T-cell (primary cell): Measurements from ENCODE around the gene CDC14A. TPM values are rescaled to one million over a fixed set of nuclear protein-coding genes. Genes with fewer than 3 reads are reported as not detected.
A peak's percentile ranks its signal among the peaks of the same experiment; 100 is the strongest.

ENCODE experiments used
- ATAC-seq, 4 experiments: fragments of 200-7000 bp in 3 of 4; fragments of 150-1000 bp in 1 of 4; cut with Tn5 transposase; replicated peaks in 1 of 4; 1 replicate in 3 of 4; 2 replicates in 1 of 4; pipeline ENCODE4 v1.10.0; 2021; ENCODE audit warnings: moderate library complexity in 3 of 4, mild to moderate bottlenecking in 2 of 4, moderate number of reproducible peaks in 1 of 4
- CTCF ChIA-PET, 2 donors: fragments of 300-600 bp; sonication (Branson Sonifier 250); formaldehyde crosslinking; loops; one replicate each; lab custom pipeline; 2022; ENCODE audit warnings: antibody characterized with exemption in 2 of 2; lab: Charles Lee
- POLR2A ChIA-PET, 2 donors: fragments of 300-600 bp; sonication (Branson Sonifier 250); formaldehyde crosslinking; loops; one replicate each; lab custom pipeline; 2022; ENCODE audit warnings: antibody characterized with exemption in 2 of 2; lab: Charles Lee
- DNase-seq, 35 experiments: peaks; one replicate each; pipeline versions ENCODE4 v3.0.0 to v3.0.0-alpha.2; 2013 to 2023
- H3K27ac ChIP-seq: one replicate; pipeline ENCODE4 v1.5.1; 2013; ENCODE audit warnings: low read length
- H3K27me3 ChIP-seq, 2 experiments: replicated peaks in 1 of 2; 1 replicate in 1 of 2; 2 replicates in 1 of 2; pipeline versions ENCODE4 v1.6.1 to v1.7.0; 2013; ENCODE audit warnings: low read length in 1 of 2, mixed read lengths in 1 of 2; ENCODE audit not compliant: control insufficient read depth in 2 of 2, insufficient read depth in 2 of 2; ENCODE audit errors: extremely low read depth in 1 of 2
- H3K36me3 ChIP-seq, 2 donors: 1 replicate in 1 of 2; 2 replicates in 1 of 2; pipeline versions ENCODE4 v1.6.1 to v1.7.0; 2013; ENCODE audit warnings: low read length in 1 of 2; ENCODE audit not compliant: control insufficient read depth in 2 of 2, insufficient read depth in 1 of 2; ENCODE audit errors: extremely low read depth in 1 of 2
- H3K4me1 ChIP-seq, 2 experiments: 1 replicate in 1 of 2; 2 replicates in 1 of 2; pipeline versions ENCODE4 v1.6.1 to v1.7.0; 2013; ENCODE audit warnings: low read length in 2 of 2, mixed read lengths in 1 of 2; ENCODE audit not compliant: insufficient read depth in 2 of 2, control insufficient read depth in 1 of 2; ENCODE audit errors: extremely low read depth in 1 of 2
- H3K4me3 ChIP-seq, 2 donors: 1 replicate in 1 of 2; 2 replicates in 1 of 2; pipeline versions ENCODE4 v1.5.1 to v1.7.0; 2013; ENCODE audit warnings: mild to moderate bottlenecking in 2 of 2, low read length in 1 of 2, moderate library complexity in 1 of 2; ENCODE audit not compliant: control insufficient read depth in 1 of 2; ENCODE audit errors: extremely low read depth in 1 of 2
- H3K9me3 ChIP-seq: 2 replicates; pipeline ENCODE4 v1.7.0; 2013
- H3K27ac Mint-ChIP-seq, 2 donors: one replicate each; pipeline ENCODE4 v1.8.0; 2020 to 2021; ENCODE audit warnings: mild to moderate bottlenecking in 2 of 2, mixed read lengths in 2 of 2
- H3K27me3 Mint-ChIP-seq, 2 donors: one replicate each; pipeline ENCODE4 v1.8.0; 2021 to 2022; ENCODE audit warnings: mixed read lengths in 2 of 2
- H3K36me3 Mint-ChIP-seq: one replicate; pipeline ENCODE4 v1.8.0; 2021; ENCODE audit warnings: mixed read lengths
- H3K4me1 Mint-ChIP-seq, 3 donors: one replicate each; pipeline ENCODE4 v1.8.0; 2020 to 2022; ENCODE audit warnings: mixed read lengths in 3 of 3, mild to moderate bottlenecking in 1 of 3
- H3K4me3 Mint-ChIP-seq, 3 donors: one replicate each; pipeline ENCODE4 v1.8.0; 2020 to 2022; ENCODE audit warnings: mild to moderate bottlenecking in 3 of 3, mixed read lengths in 3 of 3, moderate library complexity in 3 of 3
- H3K9me3 Mint-ChIP-seq, 3 donors: one replicate each; pipeline ENCODE4 v1.8.0; 2020 to 2022; ENCODE audit warnings: mixed read lengths in 3 of 3
- WGBS: methylation state at CpG from one replicate; pipeline ENCODE4 v1.1.5; 2013; ENCODE audit warnings: missing lambda C conversion rate; ENCODE audit not compliant: insufficient coverage; 5-methylcytosine and 5-hydroxymethylcytosine counted together
- total RNA-seq, 35 experiments: library from RNA in 6 of 35; stranded (reverse) in 6 of 35; fragments of 120-200 nt in 1 of 35; gene quantifications; one replicate each; pipeline versions ENCODE4 v1.2.1 to v1.2.4 and lab custom pipeline; 2013 to 2026

CDC14A gene
- total RNA-seq, 5 donors from 2014 or later (not counting 1 experiment from before 2014, with no cell fraction given) = 77.1 to 169 (median 91.6) TPM

- POLR2A ChIA-PET = no interaction called here
- WGBS = 100% methylated on average over 1 of the region's 4 CpGs
- Mint-ChIP-seq H3K27ac (peak overlapping the region; percentile 17 to 48), H3K4me1 (peaks cover 34 to 48% (median 42%) of the 10 kb centered on the region in 3 donors), H3K36me3 (peaks cover 66% of the 10 kb centered on the region), H3K27me3 (no peaks in the 10 kb centered on the region), H3K9me3 (no peaks in the 10 kb centered on the region), H3K4me3 (no peak overlapping the region)
- no peaks in the 10 kb centered on the region for H3K9me3 ChIP-seq
- H3K27ac ChIP-seq = no peak overlapping the region
- peaks cover 0 to 5% of the 10 kb centered on the region in 2 experiments for H3K4me1 ChIP-seq
- H3K4me3 ChIP-seq = no peak overlapping the region
- CTCF ChIA-PET = interaction anchor here in 1 of 2 donors (1.3 kb wide), 1 partner anchor 21 kb away, joined by 4 read pairs; no protein-coding TSS in a partner anchor
- H3K27me3 ChIP-seq = no peaks in the 10 kb centered on the region
- DNase-seq (no peak), ATAC-seq (no peak)
- peaks cover 6 to 62% of the 10 kb centered on the region in 2 donors for H3K36me3 ChIP-seq
Observed at GRCh38 chr1:100476735-100477290, 124.5 kb downstream of the CDC14A start.

- Histone ChIP-seq H3K9me3 (no peaks in the 10 kb centered on the region), H3K4me3 (no peak overlapping the region), H3K27me3 (no peaks in the 10 kb centered on the region), H3K36me3 (peaks cover 6 to 63% of the 10 kb centered on the region in 2 donors), H3K27ac (no peak overlapping the region), H3K4me1 (peaks cover 0 to 5% of the 10 kb centered on the region in 2 experiments)
- no CpG with 5 or more reads among the region's 1 CpG for WGBS
- peaks cover 68% of the 10 kb centered on the region for H3K36me3 Mint-ChIP-seq
- ATAC-seq (no peak), DNase-seq (no peak)
- peak overlapping the region in 1 of 2 donors; percentile 15 for H3K27ac Mint-ChIP-seq
- no peaks in the 10 kb centered on the region for H3K9me3 Mint-ChIP-seq
- no peak overlapping the region for H3K4me3 Mint-ChIP-seq
- ChIA-PET POLR2A (no interaction called here), CTCF (no interaction called here)
- no peaks in the 10 kb centered on the region for H3K27me3 Mint-ChIP-seq
- H3K4me1 Mint-ChIP-seq = peaks cover 27 to 37% (median 34%) of the 10 kb centered on the region in 3 donors
Observed at GRCh38 chr1:100478816-100479215, 126.5 kb downstream of the CDC14A start.

- no peak overlapping the region for H3K27ac Mint-ChIP-seq
- H3K36me3 Mint-ChIP-seq = peaks cover 67% of the 10 kb centered on the region
- no peaks in the 10 kb centered on the region for H3K9me3 ChIP-seq
- H3K4me1 ChIP-seq = peaks cover 0 to 5% of the 10 kb centered on the region in 2 experiments
- ATAC-seq (no peak), DNase-seq (no peak)
- H3K27me3 Mint-ChIP-seq = no peaks in the 10 kb centered on the region
- POLR2A ChIA-PET = interaction anchor here in 1 of 2 donors (0.6 kb wide), 1 partner anchor 413 kb away, joined by 6 read pairs; no protein-coding TSS in a partner anchor
- no peak overlapping the region for H3K4me3 Mint-ChIP-seq
- no peaks in the 10 kb centered on the region for H3K27me3 ChIP-seq
- no CpG with 5 or more reads among the region's 1 CpG for WGBS
- peaks cover 7 to 70% of the 10 kb centered on the region in 2 donors for H3K36me3 ChIP-seq
- peaks cover 21 to 29% (median 24%) of the 10 kb centered on the region in 3 donors for H3K4me1 Mint-ChIP-seq
- CTCF ChIA-PET = no interaction called here
- H3K9me3 Mint-ChIP-seq = no peaks in the 10 kb centered on the region
- H3K4me3 ChIP-seq = no peak overlapping the region
- no peak overlapping the region for H3K27ac ChIP-seq
Observed at GRCh38 chr1:100479620-100480338, 127.5 kb downstream of the CDC14A start.

- H3K4me1 ChIP-seq = no peaks in the 10 kb centered on the region
- peaks cover 64% of the 10 kb centered on the region for H3K36me3 Mint-ChIP-seq
- CTCF ChIA-PET = interaction anchor here in 1 of 2 donors (0.6 kb wide), 1 partner anchor 622 kb away, joined by 3 read pairs; no protein-coding TSS in a partner anchor
Observed at GRCh38 chr1:100481303-100481702, 129.0 kb downstream of the CDC14A start.

GRCh38 chr1:100482167-100482566 is 129.9 kb downstream of the CDC14A start:
- Histone ChIP-seq H3K4me3 (no peak overlapping the region), H3K27ac (no peak overlapping the region), H3K27me3 (no peaks in the 10 kb centered on the region), H3K9me3 (no peaks in the 10 kb centered on the region), H3K36me3 (peaks cover 8 to 70% of the 10 kb centered on the region in 2 donors), H3K4me1 (no peaks in the 10 kb centered on the region)
- H3K4me3 Mint-ChIP-seq = no peak overlapping the region
- POLR2A ChIA-PET = no interaction called here
- peaks cover 63% of the 10 kb centered on the region for H3K36me3 Mint-ChIP-seq
- peaks cover 11 to 18% (median 12%) of the 10 kb centered on the region in 3 donors for H3K4me1 Mint-ChIP-seq
- no peaks in the 10 kb centered on the region for H3K27me3 Mint-ChIP-seq
- no peaks in the 10 kb centered on the region for H3K9me3 Mint-ChIP-seq
- no peak for DNase-seq
- H3K27ac Mint-ChIP-seq = peak overlapping the region in 1 of 2 donors; percentile 27
- ATAC-seq = no peak
- CTCF ChIA-PET = no interaction called here

More at GRCh38 chr1:100481303-100481702, 129.0 kb downstream of the CDC14A start:
- no peaks in the 10 kb centered on the region for H3K27me3 Mint-ChIP-seq
- ATAC-seq = no peak
- H3K9me3 Mint-ChIP-seq = no peaks in the 10 kb centered on the region
- peaks cover 15 to 18% (median 17%) of the 10 kb centered on the region in 3 donors for H3K4me1 Mint-ChIP-seq
- peak overlapping the region; percentile 13 to 37 for H3K27ac Mint-ChIP-seq
- Histone ChIP-seq H3K27me3 (no peaks in the 10 kb centered on the region), H3K4me3 (no peak overlapping the region), H3K36me3 (peaks cover 8 to 71% of the 10 kb centered on the region in 2 donors), H3K9me3 (no peaks in the 10 kb centered on the region), H3K27ac (no peak overlapping the region)
- no peak for DNase-seq
- POLR2A ChIA-PET = no interaction called here
- no peak overlapping the region for H3K4me3 Mint-ChIP-seq
- 100% methylated on average over 2 of the region's 2 CpGs for WGBS

- H3K4me3 Mint-ChIP-seq = no peak overlapping the region
- no peaks in the 10 kb centered on the region for H3K4me1 ChIP-seq
- no peaks in the 10 kb centered on the region for H3K27me3 Mint-ChIP-seq
- no peak overlapping the region for H3K4me3 ChIP-seq
- H3K27ac Mint-ChIP-seq = no peak overlapping the region
- H3K9me3 ChIP-seq = no peaks in the 10 kb centered on the region
- no peaks in the 10 kb centered on the region for H3K9me3 Mint-ChIP-seq
- no peak overlapping the region for H3K27ac ChIP-seq
- H3K4me1 Mint-ChIP-seq = peaks cover 6 to 15% (median 10%) of the 10 kb centered on the region in 3 donors
- DNase-seq = no peak
- no peak for ATAC-seq
- H3K27me3 ChIP-seq = no peaks in the 10 kb centered on the region
- ChIA-PET CTCF (no interaction called here), POLR2A (no interaction called here)
- H3K36me3 ChIP-seq = peaks cover 8 to 69% of the 10 kb centered on the region in 2 donors
- no CpG with 5 or more reads among the region's 5 CpGs for WGBS
- H3K36me3 Mint-ChIP-seq = peaks cover 62% of the 10 kb centered on the region
Observed at GRCh38 chr1:100482748-100483147, 130.4 kb downstream of the CDC14A start.
